GM23338 (cell line): ENCODE results near the gene POLD2. TPM values are rescaled to one million over a fixed set of nuclear protein-coding genes. Genes with fewer than 3 reads are reported as not detected.

Experiments
- ATAC-seq: fragments of 200-7000 bp; cut with Tn5 transposase; 3 replicates; pipeline ENCODE4 v1.9.1; 2020
- DNase-seq: peaks from one replicate; pipeline ENCODE4 v3.0.0-alpha.2; 2015; ENCODE audit warnings: low spot score
- H2AFZ ChIP-seq: fragments of 200-600 bp; sonication (generic); 2 replicates; pipeline ENCODE4 v1.8.0; 2016; ENCODE audit warnings: antibody characterized with exemption, mild to moderate bottlenecking, moderate library complexity
- H3F3A ChIP-seq: fragments of 200-600 bp; sonication (generic); replicated peaks from 2 replicates; pipeline ENCODE4 v1.8.0; 2017; ENCODE audit warnings: antibody characterized with exemption, mixed run types, low read depth
- H3K27ac ChIP-seq: fragments of 200-600 bp; sonication (generic); 2 replicates; pipeline ENCODE4 v1.6.1; 2016; ENCODE audit warnings: low read depth
- H3K27me3 ChIP-seq: fragments of 200-600 bp; sonication (generic); 2 replicates; pipeline ENCODE4 v1.8.0; 2016; ENCODE audit warnings: mild to moderate bottlenecking, mixed run types, moderate library complexity; ENCODE audit not compliant: insufficient read depth
- H3K36me3 ChIP-seq: fragments of 200-600 bp; sonication (generic); 2 replicates; pipeline ENCODE4 v1.8.0; 2016; ENCODE audit warnings: mild to moderate bottlenecking; ENCODE audit not compliant: insufficient read depth
- H3K4me1 ChIP-seq: fragments of 200-600 bp; sonication (generic); 2 replicates; pipeline ENCODE4 v1.8.0; 2016; ENCODE audit warnings: mild to moderate bottlenecking, moderate library complexity; ENCODE audit not compliant: insufficient read depth
- H3K4me2 ChIP-seq: fragments of 200-600 bp; sonication (generic); 2 replicates; pipeline ENCODE4 v1.7.1; 2017; ENCODE audit warnings: mixed run types
- H3K4me3 ChIP-seq: fragments of 200-600 bp; sonication (generic); 2 replicates; pipeline ENCODE4 v1.6.1; 2016; ENCODE audit warnings: mixed run types
- H3K79me2 ChIP-seq: fragments of 200-600 bp; sonication (generic); replicated peaks from 2 replicates; pipeline ENCODE4 v1.8.0; 2017; ENCODE audit warnings: mild to moderate bottlenecking; ENCODE audit not compliant: insufficient read depth
- H3K9me2 ChIP-seq: fragments of 200-600 bp; sonication (generic); 2 replicates; pipeline ENCODE4 v1.8.0; 2017; ENCODE audit not compliant: insufficient read depth
- H4K20me1 ChIP-seq: fragments of 200-600 bp; sonication (generic); replicated peaks from 2 replicates; pipeline ENCODE4 v1.8.0; 2017; ENCODE audit warnings: mild to moderate bottlenecking; ENCODE audit not compliant: insufficient read depth
- H3K27ac Mint-ChIP-seq: 2 replicates; pipeline ENCODE4 v1.8.0; 2020; ENCODE audit warnings: inconsistent platforms, mild to moderate bottlenecking, moderate library complexity, mixed read lengths
- H3K27me3 Mint-ChIP-seq: 3 replicates; pipeline ENCODE4 v1.8.0; 2022; ENCODE audit warnings: low read depth, mild to moderate bottlenecking, moderate library complexity, mixed read lengths, inconsistent platforms; ENCODE audit not compliant: insufficient read depth, poor library complexity
- H3K36me3 Mint-ChIP-seq: 3 replicates; pipeline ENCODE4 v1.8.0; 2021; ENCODE audit warnings: low read depth, mild to moderate bottlenecking, inconsistent platforms, moderate library complexity, mixed read lengths
- H3K4me1 Mint-ChIP-seq: 3 replicates; pipeline ENCODE4 v1.8.0; 2020; ENCODE audit warnings: mild to moderate bottlenecking, inconsistent platforms, mixed read lengths
- H3K4me3 Mint-ChIP-seq: 3 replicates; pipeline ENCODE4 v1.8.0; 2021; ENCODE audit warnings: moderate library complexity, mild to moderate bottlenecking, inconsistent platforms, mixed read lengths
- H3K9me3 Mint-ChIP-seq: 3 replicates; pipeline ENCODE4 v1.8.0; 2020; ENCODE audit warnings: moderate library complexity, mild to moderate bottlenecking, inconsistent platforms, mixed read lengths
- CREB1 ChIP-seq: fragments of 250-450 bp; sonication (Bioruptor Pico); IDR thresholded peaks from 2 replicates; pipeline ENCODE4 v1.5.0; 2020; ENCODE audit warnings: low read depth, mild to moderate bottlenecking, moderate library complexity
- CTCF ChIP-seq, 2 experiments: fragments of 200-600 bp in 1 of 2; sonication (generic) in 1 of 2; conservative IDR thresholded peaks; 2 replicates each; pipeline versions ENCODE4 v1.5.1 to v1.6.1; 2016 to 2017; ENCODE audit warnings: antibody characterized with exemption in 2 of 2, low read depth in 2 of 2, mild to moderate bottlenecking in 2 of 2, moderate library complexity in 1 of 2
- ETS1 ChIP-seq: IDR thresholded peaks from 2 replicates; pipeline ENCODE4 v1.6.1; 2016; ENCODE audit warnings: antibody characterized with exemption
- EZH2phosphoT487 ChIP-seq: fragments of 200-600 bp; sonication (generic); IDR thresholded peaks from one replicate; pipeline ENCODE4 v1.8.1; 2018; ENCODE audit warnings: antibody characterized with exemption; ENCODE audit not compliant: unreplicated experiment
- JUNB ChIP-seq: IDR thresholded peaks from one replicate; pipeline ENCODE4 v1.6.1; 2016; ENCODE audit warnings: antibody characterized with exemption; ENCODE audit not compliant: unreplicated experiment
- POLR2AphosphoS5 ChIP-seq: IDR thresholded peaks from 2 replicates; pipeline ENCODE4 v1.6.1; 2016; ENCODE audit warnings: antibody characterized with exemption, low read depth
- REST ChIP-seq: IDR thresholded peaks from one replicate; pipeline ENCODE4 v1.6.1; 2018; ENCODE audit warnings: antibody characterized with exemption; ENCODE audit not compliant: unreplicated experiment
- STAT1 ChIP-seq: IDR thresholded peaks from one replicate; pipeline ENCODE4 v1.6.1; 2016; ENCODE audit warnings: antibody characterized with exemption; ENCODE audit not compliant: unreplicated experiment
- polyA plus RNA-seq: library from polyadenylated mRNA; unstranded; fragments of >200 nt; fragmentation: Nextera tagmentation; extraction: Ambion mirVana; gene quantifications from 2 replicates; pipeline ENCODE4 v1.2.1, GENCODE V29; 2016
- total RNA-seq: library from RNA; depleted of rRNA; stranded (reverse); fragments of >200 nt; shearing (Covaris generic); gene quantifications from 2 replicates; pipeline ENCODE4 v1.2.3, GENCODE V29; 2014

The POLD2 gene
- total and polyA plus RNA-seq, 2 experiments from 2014 or later, result 101 to 127 TPM

GRCh38 chr7:44066111-44066460 lies 57.3 kb downstream of the POLD2 start (continued):
- no peak for TF ChIP-seq CREB1 (CRISPR knock-in tag)
- TF ChIP-seq EZH2phosphoT487, result no peak
- no peak for TF ChIP-seq STAT1
- TF ChIP-seq CTCF (conservative IDR thresholded peaks at IDR 0.05; ENCODE audit: low read depth in 2 of 2), result no peak
- no peak for TF ChIP-seq POLR2AphosphoS5
- TF ChIP-seq JUNB, result no peak
- no peak for TF ChIP-seq REST

- H3K9me3 Mint-ChIP-seq, result no peaks in the 10 kb centered on the region; the same call in 2 of the 3 replicates
- ATAC-seq (peak; percentile 73), DNase-seq (peak; percentile 67)
- Histone ChIP-seq H4K20me1 (0 out of 2 replicates have a peak, but pooled peaks cover 7% of the 10 kb centered on the region), H3K79me2 (no peaks in the 10 kb centered on the region), H3F3A (peaks cover 5% of the 10 kb centered on the region; the same call in 1 of the 2 replicates), H3K4me1 (peaks cover 27% of the 10 kb centered on the region), H3K9me2 (no peaks in the 10 kb centered on the region), H3K4me2 (peak within 1 kb of the TSS; percentile 83), H3K4me3 (peak within 1 kb of the TSS; percentile 52), H3K27ac (no peak within 1 kb of the TSS), H3K27me3 (peaks cover 28% of the 10 kb centered on the region), H3K36me3 (no peaks in the 10 kb centered on the region), H2AFZ (no peak within 1 kb of the TSS)
- peaks cover 24% of the 10 kb centered on the region for H3K27me3 Mint-ChIP-seq
- peaks cover 29% of the 10 kb centered on the region for H3K4me1 Mint-ChIP-seq
- peaks cover 14% of the 10 kb centered on the region for H3K36me3 Mint-ChIP-seq
- TF ChIP-seq POLR2AphosphoS5 (peak; percentile 21; the same call in 1 of the 2 replicates), JUNB (no peak), ETS1 (no peak), REST (no peak)
- peak within 1 kb of the TSS; percentile 65 for H3K4me3 Mint-ChIP-seq
- H3K27ac Mint-ChIP-seq, result peak within 1 kb of the TSS; percentile 70; the same call in 1 of the 2 replicates
Observed at GRCh38 chr7:44065431-44066110, 57.8 kb downstream of the POLD2 start, which contains the start of gene PGAM2. TSS of gene PGAM2 (minus strand) at chr7:44065567. CDS start at chr7:44065529, 38 bp downstream.
